Liver (tissue), 3 donors: Measurements from ENCODE around the gene SEC14L3.

ENCODE experiments used
- CTCF ChIP-seq: fragments of 150-350 bp; IDR thresholded peaks from 2 replicates; pipeline ENCODE4 v1.5.1; 2017; ENCODE audit warnings: improper control_type of control experiment, low read depth, low read length; ENCODE audit not compliant: missing input control
- EGR1 ChIP-seq, 2 donors: IDR thresholded peaks; 2 replicates each; pipeline ENCODE4 v1.6.1; 2016 to 2018; ENCODE audit warnings: antibody characterized with exemption in 2 of 2, low read depth in 2 of 2
- HNF4A ChIP-seq, 2 donors: conservative IDR thresholded peaks; 2 replicates each; pipeline ENCODE4 v1.6.1; 2016; ENCODE audit warnings: antibody characterized with exemption in 2 of 2, mild to moderate bottlenecking in 2 of 2
- JUND ChIP-seq, 2 donors: IDR thresholded peaks; 2 replicates each; pipeline ENCODE4 v1.6.1; 2016; ENCODE audit warnings: antibody characterized with exemption in 2 of 2
- RAD21 ChIP-seq, 2 donors: IDR thresholded peaks; 2 replicates each; pipeline ENCODE4 v1.6.1; 2016; ENCODE audit warnings: antibody characterized with exemption in 2 of 2, mild to moderate bottlenecking in 2 of 2
- SP1 ChIP-seq: IDR thresholded peaks from 2 replicates; pipeline ENCODE4 v1.6.1; 2018; ENCODE audit warnings: antibody characterized with exemption, mild to moderate bottlenecking
- TAF1 ChIP-seq: conservative IDR thresholded peaks from 2 replicates; pipeline ENCODE4 v1.6.1; 2016; ENCODE audit warnings: antibody characterized with exemption, mild to moderate bottlenecking
- YY1 ChIP-seq: IDR thresholded peaks from 2 replicates; pipeline ENCODE4 v1.6.1; 2016; ENCODE audit warnings: antibody characterized with exemption, mild to moderate bottlenecking
- donor health status: healthy.
- donor health status: healthy.

- TF ChIP-seq CTCF (no peak), SP1 (no peak), EGR1 (IDR thresholded peaks at IDR 0.05; ENCODE audit: low read depth in 2 of 2) (no peak), TAF1 (no peak), RAD21 (IDR thresholded peaks at IDR 0.05) (no peak), HNF4A (conservative IDR thresholded peaks at IDR 0.05) (no peak), JUND (IDR thresholded peaks at IDR 0.05) (no peak), YY1 (no peak)
Observed at GRCh38 chr22:30503551-30503950, 31.7 kb upstream of the SEC14L3 start.
